ENCODE results near the gene TRIM38.

TRIM38 gene

DNA sequence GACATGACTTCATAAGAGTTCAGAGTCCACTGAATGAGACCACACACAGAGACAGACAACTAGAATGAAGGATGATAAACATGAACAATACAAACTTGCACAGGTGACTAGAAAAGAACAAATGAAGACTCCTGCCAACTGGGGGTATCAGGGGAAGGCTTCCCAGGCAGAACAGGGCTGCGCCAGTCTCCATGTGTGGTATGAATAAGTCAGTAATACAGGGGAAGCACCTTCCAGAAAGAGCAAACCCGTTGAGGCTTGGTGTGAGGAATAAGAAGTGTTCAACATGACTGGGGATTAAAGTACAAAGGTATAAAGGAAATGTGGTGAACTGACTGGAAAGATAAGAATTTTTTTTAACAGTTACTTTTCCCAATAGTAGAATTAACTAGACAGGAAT, 28.4 kb upstream of the TRIM38 start:
- TF ChIP-seq, protein P1, sequence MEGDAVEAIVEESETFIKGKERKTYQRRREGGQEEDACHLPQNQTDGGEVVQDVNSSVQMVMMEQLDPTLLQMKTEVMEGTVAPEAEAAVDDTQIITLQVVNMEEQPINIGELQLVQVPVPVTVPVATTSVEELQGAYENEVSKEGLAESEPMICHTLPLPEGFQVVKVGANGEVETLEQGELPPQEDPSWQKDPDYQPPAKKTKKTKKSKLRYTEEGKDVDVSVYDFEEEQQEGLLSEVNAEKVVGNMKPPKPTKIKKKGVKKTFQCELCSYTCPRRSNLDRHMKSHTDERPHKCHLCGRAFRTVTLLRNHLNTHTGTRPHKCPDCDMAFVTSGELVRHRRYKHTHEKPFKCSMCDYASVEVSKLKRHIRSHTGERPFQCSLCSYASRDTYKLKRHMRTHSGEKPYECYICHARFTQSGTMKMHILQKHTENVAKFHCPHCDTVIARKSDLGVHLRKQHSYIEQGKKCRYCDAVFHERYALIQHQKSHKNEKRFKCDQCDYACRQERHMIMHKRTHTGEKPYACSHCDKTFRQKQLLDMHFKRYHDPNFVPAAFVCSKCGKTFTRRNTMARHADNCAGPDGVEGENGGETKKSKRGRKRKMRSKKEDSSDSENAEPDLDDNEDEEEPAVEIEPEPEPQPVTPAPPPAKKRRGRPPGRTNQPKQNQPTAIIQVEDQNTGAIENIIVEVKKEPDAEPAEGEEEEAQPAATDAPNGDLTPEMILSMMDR (IDR thresholded peaks at IDR 0.05) = no peak

DNA sequence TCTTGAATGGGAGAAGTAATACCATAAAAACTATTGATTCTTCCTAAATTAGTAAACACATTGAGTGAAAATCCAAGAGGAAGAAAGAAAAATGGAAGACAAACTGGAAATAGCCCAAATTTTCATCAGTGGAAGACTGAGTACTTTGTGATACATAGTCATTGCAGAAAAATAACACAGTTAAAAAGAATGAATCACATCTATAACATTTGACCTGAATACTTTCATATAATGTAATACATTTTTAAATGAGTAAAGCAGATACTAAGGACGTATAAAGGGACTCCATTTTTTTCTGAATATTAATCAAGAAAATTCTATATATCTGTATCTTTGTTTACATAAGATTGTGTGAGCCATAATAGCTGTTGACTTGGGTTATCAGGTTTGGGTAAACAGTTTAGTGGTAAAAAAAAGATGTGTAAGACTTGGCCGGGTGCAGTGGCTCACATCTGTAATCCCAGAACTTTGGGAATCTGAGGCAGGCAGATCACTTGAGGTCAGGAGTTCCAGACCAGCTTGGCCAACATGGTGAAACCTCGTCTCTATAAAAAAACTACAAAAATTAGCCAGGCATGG, 27.8 kb upstream of the TRIM38 start:
- TF ChIP-seq, protein P1 (IDR thresholded peaks at IDR 0.05) = no peak

DNA sequence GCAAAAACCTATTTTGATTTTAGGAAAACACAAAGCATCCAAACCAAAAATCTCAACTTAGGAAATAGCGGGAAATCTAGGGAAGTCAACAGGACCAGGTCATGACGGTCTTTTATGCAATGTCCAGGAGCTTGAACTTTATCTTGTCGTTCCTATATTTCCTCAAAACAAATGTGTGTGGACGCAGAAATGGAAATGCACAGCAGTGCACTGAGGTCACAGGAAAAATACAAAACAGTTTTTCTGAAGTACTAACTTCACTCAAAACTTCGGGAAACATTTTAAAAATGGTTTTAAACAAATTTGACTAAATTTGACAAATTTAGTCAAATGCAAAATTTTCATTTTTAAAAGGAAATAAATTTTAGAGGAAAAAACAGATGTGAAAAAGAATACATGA, 26.6 kb upstream of the TRIM38 start:
- TF ChIP-seq, protein P1 (IDR thresholded peaks at IDR 0.05) = no peak

DNA sequence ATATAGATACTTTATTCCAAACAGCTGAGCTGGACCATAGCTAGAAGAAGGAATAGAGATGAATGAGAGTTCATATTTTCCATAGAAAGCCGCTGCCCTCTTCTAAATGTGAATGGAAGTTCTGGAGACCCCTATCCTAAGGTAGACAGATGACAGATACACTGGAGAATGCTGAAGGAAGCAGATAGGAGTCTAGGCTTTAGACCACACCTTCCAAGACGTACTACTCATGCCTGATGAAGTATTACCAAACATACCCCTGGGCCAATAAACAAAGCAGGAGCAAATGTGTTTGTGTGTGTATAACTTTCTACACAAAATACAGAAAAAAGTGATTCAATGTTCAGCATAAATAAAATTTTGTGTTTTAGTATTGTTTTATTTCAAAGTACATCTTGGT, 23.0 kb upstream of the TRIM38 start:
- TF ChIP-seq, protein P1 (IDR thresholded peaks at IDR 0.05) = no peak

DNA sequence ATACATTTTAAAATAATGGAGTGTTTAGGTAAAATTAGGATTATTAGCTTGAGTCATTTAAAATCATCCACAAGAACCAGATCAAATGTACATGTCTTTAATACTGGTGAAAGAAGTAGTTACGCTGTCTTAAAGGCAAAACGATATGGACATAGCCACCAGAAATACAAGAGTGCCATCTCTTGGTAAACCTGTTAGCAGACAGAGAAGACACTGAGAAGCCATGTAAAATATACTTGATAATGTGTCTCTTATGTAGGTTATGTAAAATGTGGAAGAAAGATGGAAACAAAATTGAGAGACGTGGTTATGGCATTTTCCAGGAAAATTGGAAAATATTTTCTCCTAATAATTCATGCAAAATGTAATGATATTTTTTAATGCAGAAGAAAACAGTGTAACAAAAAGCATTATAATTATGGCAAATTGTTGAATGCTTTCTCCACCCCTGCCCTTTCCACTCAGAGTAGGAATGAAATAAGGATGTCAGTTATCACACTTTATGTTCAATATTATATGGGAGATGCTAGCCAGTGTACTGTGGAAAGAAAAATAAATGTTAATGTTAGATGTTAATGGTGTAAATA, 19.9 kb upstream of the TRIM38 start:
- TF ChIP-seq, protein P1 (IDR thresholded peaks at IDR 0.05) = peak; percentile 82

DNA sequence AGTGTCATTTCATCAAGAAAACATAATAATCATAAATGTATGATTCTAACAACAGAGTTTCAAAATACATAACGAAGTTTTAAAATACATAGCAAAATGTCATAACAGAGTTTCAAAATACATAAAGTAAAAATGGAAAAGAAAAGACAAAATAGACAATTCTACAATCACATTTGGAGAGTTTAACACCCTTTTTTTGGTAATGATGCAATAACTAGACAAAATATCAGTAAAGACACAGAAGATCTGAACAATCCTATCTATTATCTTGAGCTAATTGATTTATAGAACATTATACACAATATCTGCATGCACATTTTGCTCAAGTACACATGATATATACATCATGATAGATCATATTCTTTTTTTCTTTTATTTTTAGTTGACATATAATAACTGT, 18.7 kb upstream of the TRIM38 start:
- TF ChIP-seq, protein P1 (IDR thresholded peaks at IDR 0.05) = no peak

DNA sequence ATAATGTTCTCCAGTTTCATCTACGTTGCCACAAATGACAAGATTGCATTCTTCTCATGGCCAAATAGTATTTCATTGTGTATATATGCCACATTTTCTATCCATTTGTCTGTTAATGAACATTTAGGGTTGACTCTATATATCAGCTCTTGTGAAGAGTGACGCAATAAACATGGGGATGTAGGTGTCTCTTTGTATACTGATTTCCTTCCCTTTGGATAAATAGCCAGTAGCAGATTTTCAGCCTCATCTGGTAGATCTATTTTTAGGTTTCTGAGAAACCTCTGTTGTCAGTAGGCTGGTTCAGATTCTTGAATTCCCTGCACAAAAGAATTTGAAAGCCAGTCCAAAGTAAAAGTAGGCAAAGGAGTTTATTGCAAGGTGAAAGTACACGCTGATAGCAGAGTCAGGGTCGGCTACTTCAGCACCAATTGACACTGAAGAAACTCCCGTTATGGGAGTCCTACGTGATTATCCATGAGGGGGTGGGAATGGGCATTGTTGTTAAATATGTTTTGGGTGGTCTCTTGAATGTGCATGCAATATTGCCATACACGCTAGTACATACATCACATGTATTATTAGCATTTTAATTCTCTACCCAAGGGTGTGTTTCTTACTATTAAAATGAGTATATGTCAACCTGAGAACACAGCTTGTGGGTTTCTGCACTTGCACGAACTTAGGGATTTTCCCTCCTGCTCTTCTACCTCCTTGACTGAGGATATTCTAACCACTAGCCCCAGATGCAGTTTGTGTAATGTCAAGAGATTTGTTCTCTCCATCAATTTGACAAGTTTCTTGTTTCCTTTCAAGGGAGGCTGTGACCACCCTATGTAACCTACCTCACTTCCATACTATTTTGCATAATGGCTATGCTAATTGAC, 17.7 kb upstream of the TRIM38 start:
- TF ChIP-seq, protein P1 (IDR thresholded peaks at IDR 0.05) = no peak
